ENCODE results near the gene NEURL1. TPM values are rescaled to one million over a fixed set of nuclear protein-coding genes. Genes with fewer than 3 reads are reported as not detected.
"Not testable (repeated sequence)": the region's sequence is repeated elsewhere in the genome, so short reads cannot be mapped to it uniquely, and the experiment has no call there.

NEURL1 gene
- total RNA-seq, 2 donors from 2014 or later: 1.4 to 1.8 TPM

DNA sequence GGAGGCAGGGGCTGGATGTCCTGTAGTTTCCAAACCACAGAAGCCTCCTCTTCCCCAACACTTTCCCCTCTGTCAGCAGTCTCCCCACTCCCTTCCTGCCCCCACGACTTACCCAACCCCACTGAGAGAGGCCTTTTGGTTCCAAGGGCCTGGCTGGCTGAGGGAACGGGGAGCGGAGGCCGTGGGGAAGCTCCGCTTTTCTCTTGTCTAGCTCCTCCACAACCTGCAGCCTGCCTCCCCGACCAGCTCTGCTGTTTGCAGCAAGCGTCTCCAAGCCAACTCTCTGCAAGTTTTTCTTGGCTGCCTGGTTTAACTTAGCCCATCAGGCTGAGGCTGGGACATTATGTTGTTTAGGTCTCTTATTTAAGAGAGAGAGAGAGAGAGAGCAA is 126.8 kb downstream of the NEURL1 start:
- no peak overlapping the region for H3K4me3 Mint-ChIP-seq
- H3K36me3 Mint-ChIP-seq: no peaks in the 10 kb centered on the region
- DNase-seq (ENCODE audit: low spot score) (no peak), ATAC-seq (no peak)
- no peaks in the 10 kb centered on the region for H3K4me1 Mint-ChIP-seq (ENCODE audit: low read depth in 2 of 2)
- H3K27ac Mint-ChIP-seq: no peak overlapping the region
- H3K27me3 Mint-ChIP-seq: no peaks in the 10 kb centered on the region
- no peaks in the 10 kb centered on the region for H3K9me3 Mint-ChIP-seq

DNA sequence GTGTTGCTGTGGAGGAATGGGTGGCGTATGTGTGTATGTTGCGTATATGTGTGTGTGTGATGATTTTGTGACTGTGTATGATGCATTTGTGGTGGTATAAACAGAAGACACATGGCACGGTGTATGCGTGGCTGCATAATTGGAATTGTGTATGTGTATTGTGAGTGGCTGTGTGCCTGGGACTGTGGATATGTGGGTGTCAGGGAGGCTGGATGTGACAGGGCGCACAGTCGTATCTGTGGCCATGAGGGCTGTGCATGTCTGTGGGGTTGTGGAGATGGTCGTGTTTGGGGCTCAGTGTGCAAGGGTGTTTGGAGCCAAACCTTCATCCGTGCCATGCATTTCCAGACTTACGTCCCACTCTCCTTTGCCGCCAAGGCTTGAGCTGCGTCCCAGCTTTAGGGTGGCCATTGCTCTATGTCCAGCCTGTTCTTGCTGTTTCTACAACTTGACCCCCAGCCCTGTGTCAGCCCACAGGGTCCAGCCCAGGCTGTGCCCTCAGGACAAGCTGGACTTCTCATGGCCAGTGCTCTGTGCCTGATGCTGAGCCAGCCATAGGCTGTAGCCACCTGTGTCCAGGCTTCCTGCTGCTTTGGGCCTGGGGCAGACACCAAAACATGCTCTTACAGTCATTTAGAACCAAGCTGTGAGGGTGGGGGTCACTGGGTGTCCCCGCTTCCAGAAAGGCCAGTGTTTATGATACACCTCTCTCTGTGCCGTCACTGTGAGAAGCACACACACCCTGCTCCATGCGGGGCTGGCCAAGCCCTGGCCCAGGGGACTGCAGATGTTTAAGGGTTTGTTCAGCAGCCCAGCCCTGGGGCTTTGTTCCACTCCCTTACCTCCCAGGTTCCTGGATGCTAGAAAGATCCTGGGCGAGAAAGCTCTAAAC is 127.6 kb downstream of the NEURL1 start:
- Mint-ChIP-seq H3K27me3 (no peaks in the 10 kb centered on the region), H3K36me3 (no peaks in the 10 kb centered on the region), H3K9me3 (no peaks in the 10 kb centered on the region), H3K27ac (no peak overlapping the region), H3K4me3 (no peak overlapping the region), H3K4me1 (ENCODE audit: low read depth in 2 of 2) (no peaks in the 10 kb centered on the region)
- ATAC-seq (no peak), DNase-seq (ENCODE audit: low spot score) (no peak)

DNA sequence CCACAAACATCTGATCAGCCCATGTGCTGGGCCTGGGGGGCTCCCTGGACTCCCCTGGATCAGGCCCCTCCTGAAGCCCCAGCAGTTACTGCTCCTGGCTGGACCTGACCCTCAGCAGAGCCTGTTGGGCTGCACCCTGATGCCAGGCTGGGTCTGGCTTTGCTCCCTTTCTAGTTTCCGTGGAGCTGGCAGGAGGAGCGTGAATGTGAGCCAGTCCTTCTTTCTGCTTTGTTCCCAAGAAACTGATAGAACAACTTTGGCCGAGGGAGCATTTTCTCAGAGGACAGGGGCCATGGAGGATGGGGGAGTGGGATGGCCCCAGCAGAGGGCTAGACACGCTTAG is 128.2 kb downstream of the NEURL1 start:
- Mint-ChIP-seq H3K36me3 (no peaks in the 10 kb centered on the region), H3K4me1 (ENCODE audit: low read depth in 2 of 2) (no peaks in the 10 kb centered on the region), H3K27ac (no peak overlapping the region), H3K27me3 (no peaks in the 10 kb centered on the region), H3K9me3 (no peaks in the 10 kb centered on the region), H3K4me3 (no peak overlapping the region)
- no peak for ATAC-seq
- no peak for DNase-seq (ENCODE audit: low spot score)

DNA sequence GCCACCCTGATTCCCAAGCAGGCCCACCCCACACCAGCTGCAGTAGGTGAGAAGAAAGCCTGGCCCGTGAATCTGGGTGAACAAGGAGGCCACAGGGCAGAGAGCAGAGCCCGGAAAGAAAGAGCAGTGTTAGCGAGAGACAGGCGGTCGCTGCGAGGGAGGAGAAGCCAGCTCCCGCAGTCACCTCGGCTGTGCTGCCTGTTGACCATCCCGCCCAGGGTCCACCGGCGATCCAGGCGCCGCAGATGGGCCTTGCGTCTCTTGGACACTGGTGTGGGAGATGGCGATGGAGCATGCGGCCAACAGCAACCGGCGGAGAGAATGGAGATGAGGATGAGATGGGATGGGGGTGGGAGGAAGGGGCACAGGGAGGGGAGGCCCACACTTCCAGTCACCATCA is 128.8 kb downstream of the NEURL1 start:
- H3K27ac Mint-ChIP-seq: no peak overlapping the region
- ATAC-seq: no peak
- no peaks in the 10 kb centered on the region for H3K4me1 Mint-ChIP-seq (ENCODE audit: low read depth in 2 of 2)
- no peaks in the 10 kb centered on the region for H3K9me3 Mint-ChIP-seq
- no peaks in the 10 kb centered on the region for H3K27me3 Mint-ChIP-seq
- no peak overlapping the region for H3K4me3 Mint-ChIP-seq
- H3K36me3 Mint-ChIP-seq: no peaks in the 10 kb centered on the region
- no peak for DNase-seq (ENCODE audit: low spot score)

DNA sequence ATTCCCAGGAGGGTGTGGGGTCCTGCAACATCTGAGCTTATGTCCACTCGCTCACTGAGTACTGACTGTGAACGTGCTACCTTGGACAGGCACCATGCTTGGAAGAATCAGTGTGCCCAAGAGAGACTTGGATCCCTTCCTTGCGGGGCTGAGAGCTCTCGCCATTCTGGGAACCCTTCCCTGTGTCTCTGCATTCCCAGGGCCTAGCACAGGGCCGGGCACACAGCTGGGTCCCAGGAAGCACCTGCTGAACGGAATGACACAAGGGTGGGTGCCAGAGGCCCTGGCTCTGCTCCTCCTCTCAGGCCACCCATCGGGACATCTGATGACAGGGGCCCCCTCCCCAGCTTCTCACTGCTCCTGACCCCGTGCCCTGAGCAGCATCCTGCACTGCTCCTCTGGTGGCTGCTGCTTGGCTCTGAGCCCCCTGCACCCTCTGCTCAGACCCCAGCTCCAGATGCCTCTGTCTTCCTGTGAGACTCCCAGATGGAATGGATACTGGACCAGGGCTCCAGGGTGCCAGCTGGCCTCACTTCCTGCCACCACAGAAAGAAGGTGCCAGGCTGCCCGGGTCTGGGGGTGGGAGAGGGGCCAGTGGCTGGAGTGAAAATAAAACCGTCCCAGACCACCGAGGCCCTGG is 129.6 kb downstream of the NEURL1 start:
- Mint-ChIP-seq H3K4me3 (no peak overlapping the region), H3K27ac (no peak overlapping the region), H3K4me1 (ENCODE audit: low read depth in 2 of 2) (no peaks in the 10 kb centered on the region), H3K36me3 (no peaks in the 10 kb centered on the region), H3K27me3 (no peaks in the 10 kb centered on the region), H3K9me3 (no peaks in the 10 kb centered on the region)
- ATAC-seq (no peak), DNase-seq (ENCODE audit: low spot score) (no peak)

DNA sequence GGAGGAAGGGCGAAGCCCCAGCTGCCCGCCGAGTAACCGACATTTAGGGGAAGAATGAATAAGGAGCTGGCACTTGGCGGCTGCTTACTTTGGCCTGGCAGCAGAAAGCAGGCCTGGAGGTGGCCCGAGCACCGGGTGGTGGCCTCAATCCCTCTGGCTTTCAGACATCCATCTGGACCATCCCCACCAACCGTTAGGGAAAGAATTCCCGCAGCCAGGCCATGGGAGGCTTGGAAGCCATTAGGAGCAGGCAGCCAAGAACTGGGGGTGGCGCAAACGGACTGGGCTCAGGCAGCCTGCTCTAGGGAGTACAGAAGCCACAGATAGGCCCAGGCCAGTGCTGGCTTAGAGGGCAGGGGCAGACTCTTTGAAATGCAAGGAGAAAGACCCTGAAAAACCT is 132.7 kb downstream of the NEURL1 start:
- H3K27me3 Mint-ChIP-seq: no peaks in the 10 kb centered on the region
- H3K9me3 Mint-ChIP-seq: no peaks in the 10 kb centered on the region
- H3K36me3 Mint-ChIP-seq: no peaks in the 10 kb centered on the region
- ATAC-seq (no peak), DNase-seq (ENCODE audit: low spot score) (no peak)
- H3K4me3 Mint-ChIP-seq: no peak overlapping the region
- no peak overlapping the region for H3K27ac Mint-ChIP-seq
- no peaks in the 10 kb centered on the region for H3K4me1 Mint-ChIP-seq (ENCODE audit: low read depth in 2 of 2)

DNA sequence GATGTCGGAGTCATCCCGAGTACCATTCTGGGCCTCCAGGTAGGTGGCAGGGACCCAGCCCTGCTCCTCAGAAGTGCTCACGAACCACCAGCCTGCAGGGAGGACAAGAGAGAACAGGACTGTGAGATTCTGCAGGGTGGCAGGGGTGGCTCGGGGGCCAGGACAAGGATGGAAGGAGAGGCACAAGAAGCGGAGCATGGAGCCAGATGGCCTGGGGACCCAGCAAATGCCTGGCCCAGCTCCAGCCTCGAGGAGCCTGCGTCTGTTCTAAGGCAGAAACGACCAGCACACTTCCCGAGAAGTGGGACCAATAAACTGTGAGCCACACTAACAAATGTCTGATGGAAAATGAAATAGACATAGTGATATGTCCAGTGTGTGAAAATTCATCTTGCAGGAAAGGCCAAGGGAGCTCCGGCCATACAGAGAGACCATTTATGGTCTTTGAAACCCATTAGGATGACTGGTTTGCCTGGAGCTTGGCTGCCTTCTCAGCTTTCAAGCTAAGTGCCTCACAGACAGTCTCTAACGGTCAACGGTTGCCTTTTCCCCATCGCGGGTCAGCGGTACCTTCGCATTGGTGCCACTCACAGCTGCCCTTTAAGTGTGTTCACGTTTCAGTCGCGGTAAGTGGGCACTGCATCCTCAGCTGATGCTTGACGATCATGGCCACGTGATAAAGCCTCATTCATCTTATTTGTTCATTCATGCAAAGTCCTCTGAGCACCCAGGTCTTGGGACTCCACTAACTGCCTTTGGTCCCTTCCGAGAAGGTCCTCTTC is 133.8 kb downstream of the NEURL1 start:
- ATAC-seq (no peak), DNase-seq (ENCODE audit: low spot score) (no peak)
- Mint-ChIP-seq H3K4me3 (no peak overlapping the region), H3K27ac (no peak overlapping the region), H3K4me1 (ENCODE audit: low read depth in 2 of 2) (peaks cover 0 to 5% of the 10 kb centered on the region in 2 donors), H3K27me3 (no peaks in the 10 kb centered on the region), H3K36me3 (no peaks in the 10 kb centered on the region), H3K9me3 (no peaks in the 10 kb centered on the region)

DNA sequence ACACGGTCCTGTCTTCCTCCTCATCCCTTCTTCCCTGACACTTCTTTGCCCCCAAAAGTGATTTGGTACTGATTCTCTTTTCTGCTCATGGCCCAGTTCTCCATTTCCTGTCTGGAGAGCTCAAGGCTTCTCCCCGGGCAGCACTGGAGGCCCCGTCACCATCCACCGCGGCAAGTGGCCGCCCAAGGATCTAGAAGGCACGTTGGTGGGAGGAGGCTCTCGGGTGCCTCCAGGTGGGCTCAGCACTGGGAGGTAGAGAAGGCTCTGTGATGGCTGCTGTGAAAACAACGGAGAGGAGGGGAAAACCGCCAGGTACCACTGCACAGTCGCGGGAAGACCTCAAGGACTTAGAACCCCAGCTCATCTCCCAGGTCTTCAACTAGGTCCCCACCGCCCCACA is 134.4 kb downstream of the NEURL1 start:
- no peaks in the 10 kb centered on the region for H3K27me3 Mint-ChIP-seq
- no peaks in the 10 kb centered on the region for H3K36me3 Mint-ChIP-seq
- H3K9me3 Mint-ChIP-seq: no peaks in the 10 kb centered on the region
- no peak for ATAC-seq
- H3K27ac Mint-ChIP-seq: no peak overlapping the region
- H3K4me3 Mint-ChIP-seq: no peak overlapping the region
- no peak for DNase-seq (ENCODE audit: low spot score)
- peaks cover 0 to 5% of the 10 kb centered on the region in 2 donors for H3K4me1 Mint-ChIP-seq (ENCODE audit: low read depth in 2 of 2)

DNA sequence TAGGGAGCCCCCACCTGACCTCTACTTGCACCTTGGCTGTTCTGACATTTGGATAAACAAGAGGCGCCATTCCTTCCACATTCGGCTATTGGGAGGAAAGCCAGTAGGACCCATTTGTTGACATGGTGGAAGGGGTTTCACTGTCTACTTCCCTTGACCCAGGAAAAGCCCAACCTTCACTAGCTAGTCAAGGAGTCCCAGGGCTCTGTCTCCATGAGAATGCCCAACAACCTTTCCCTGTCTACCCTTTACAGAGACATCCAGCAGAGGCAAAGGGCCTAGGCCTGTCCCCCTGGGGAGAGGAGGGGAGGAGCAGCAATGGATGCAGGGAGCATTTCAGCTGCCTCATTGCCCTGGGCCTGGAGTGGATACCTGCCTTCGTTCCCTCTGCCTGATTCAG is 136.1 kb downstream of the NEURL1 start:
- H3K4me3 Mint-ChIP-seq: no peak overlapping the region
- H3K36me3 Mint-ChIP-seq: no peaks in the 10 kb centered on the region
- no peak overlapping the region for H3K27ac Mint-ChIP-seq
- no peaks in the 10 kb centered on the region for H3K9me3 Mint-ChIP-seq
- DNase-seq (ENCODE audit: low spot score) (no peak), ATAC-seq (no peak)
- no peaks in the 10 kb centered on the region for H3K27me3 Mint-ChIP-seq
- H3K4me1 Mint-ChIP-seq (ENCODE audit: low read depth in 2 of 2): peaks cover 0 to 5% of the 10 kb centered on the region in 2 donors

DNA sequence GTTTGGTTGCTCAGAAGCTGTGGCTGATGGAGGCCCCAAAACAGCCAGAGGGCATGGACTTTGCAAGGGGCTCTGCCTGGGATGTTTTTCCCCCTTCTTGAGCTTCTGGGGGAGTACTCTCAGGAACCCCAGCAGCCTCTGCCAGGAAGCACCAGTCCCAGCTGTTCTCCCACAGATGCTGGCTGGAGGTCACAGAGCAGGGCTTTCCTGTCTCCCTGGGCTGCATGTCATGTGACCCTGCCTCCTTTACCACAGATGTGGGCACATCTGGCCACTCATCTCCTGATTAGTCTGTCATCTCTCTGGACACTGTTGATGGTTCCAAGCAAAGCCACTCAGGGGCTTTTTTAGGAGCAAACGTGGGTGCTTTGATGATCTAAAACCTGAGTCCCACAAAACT is 136.7 kb downstream of the NEURL1 start:
- no peak overlapping the region for H3K27ac Mint-ChIP-seq
- H3K36me3 Mint-ChIP-seq: no peaks in the 10 kb centered on the region
- no peaks in the 10 kb centered on the region for H3K27me3 Mint-ChIP-seq
- no peaks in the 10 kb centered on the region for H3K9me3 Mint-ChIP-seq
- ATAC-seq (no peak), DNase-seq (ENCODE audit: low spot score) (no peak)
- peaks cover 0 to 5% of the 10 kb centered on the region in 2 donors for H3K4me1 Mint-ChIP-seq (ENCODE audit: low read depth in 2 of 2)
- no peak overlapping the region for H3K4me3 Mint-ChIP-seq

DNA sequence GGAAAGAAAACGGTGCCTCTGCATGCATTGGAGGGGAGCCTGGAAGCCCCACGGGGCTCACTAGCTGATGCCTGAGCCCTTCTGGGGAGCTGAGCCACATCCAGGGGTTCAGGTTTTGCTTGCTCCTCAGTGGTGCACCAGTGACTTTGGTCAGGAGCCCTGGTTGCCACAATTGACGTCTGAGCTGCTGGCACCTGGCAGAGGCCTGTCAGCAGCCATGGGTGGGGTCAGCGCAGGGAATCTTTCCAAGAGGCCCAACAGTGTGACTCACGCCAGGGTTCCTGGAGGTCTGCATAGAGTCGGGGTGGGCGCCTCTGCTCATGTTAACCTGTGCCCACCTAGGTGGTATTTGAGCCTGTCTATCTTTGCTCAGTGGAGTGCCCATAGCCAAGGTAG is 138.7 kb downstream of the NEURL1 start:
- Mint-ChIP-seq H3K36me3 (no peaks in the 10 kb centered on the region), H3K27me3 (no peaks in the 10 kb centered on the region), H3K27ac (no peak overlapping the region), H3K9me3 (no peaks in the 10 kb centered on the region), H3K4me3 (no peak overlapping the region), H3K4me1 (ENCODE audit: low read depth in 2 of 2) (peaks cover 0 to 5% of the 10 kb centered on the region in 2 donors)
- DNase-seq (ENCODE audit: low spot score) (no peak), ATAC-seq (no peak)

DNA sequence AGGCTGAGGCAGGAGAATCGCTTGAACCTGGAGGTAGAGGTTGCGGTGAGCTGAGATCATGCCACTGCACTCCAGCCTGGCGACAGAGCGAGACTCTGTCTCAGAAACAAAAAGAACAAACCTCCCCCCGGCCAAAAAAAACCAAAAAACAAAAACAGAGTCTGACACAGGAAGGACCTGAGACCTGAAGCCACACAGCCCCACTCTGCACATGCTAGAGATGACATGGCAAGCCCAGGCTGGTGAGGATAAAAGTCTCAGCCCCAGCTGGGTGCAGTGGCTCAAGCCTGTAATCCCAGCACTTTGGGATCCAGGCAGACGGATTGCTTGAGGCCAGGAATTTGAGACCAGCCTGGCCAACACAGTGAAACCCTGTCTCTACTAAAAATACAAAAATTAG is 139.4 kb downstream of the NEURL1 start:
- not testable (repeated sequence) for H3K4me3 Mint-ChIP-seq; H3K27me3 Mint-ChIP-seq; DNase-seq (ENCODE audit: low spot score); H3K36me3 Mint-ChIP-seq; H3K9me3 Mint-ChIP-seq; H3K4me1 Mint-ChIP-seq (ENCODE audit: low read depth in 2 of 2); H3K27ac Mint-ChIP-seq; ATAC-seq

DNA sequence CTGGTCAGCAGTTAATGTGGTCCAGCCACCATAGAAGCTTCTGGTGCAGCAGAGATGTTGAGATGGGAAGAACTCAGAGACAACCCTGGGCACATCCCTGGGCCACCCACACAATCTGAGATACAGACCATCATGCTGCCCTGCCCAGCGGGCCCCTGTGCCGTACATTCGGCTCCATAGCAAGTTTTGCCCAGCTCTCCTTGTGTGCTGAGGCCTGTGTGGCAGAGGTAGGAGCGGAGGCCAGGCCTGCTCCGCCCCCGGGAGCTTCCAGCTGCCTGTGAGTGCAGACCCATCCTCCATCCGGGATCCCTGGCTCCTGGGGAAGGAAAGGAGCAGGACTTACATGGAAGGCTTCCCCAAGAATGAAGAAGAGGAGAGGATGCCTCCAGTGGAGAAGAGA is 140.3 kb downstream of the NEURL1 start:
- no peak for DNase-seq (ENCODE audit: low spot score)
- Mint-ChIP-seq H3K4me1 (ENCODE audit: low read depth in 2 of 2) (peaks cover 0 to 5% of the 10 kb centered on the region in 2 donors), H3K4me3 (no peak overlapping the region), H3K9me3 (no peaks in the 10 kb centered on the region), H3K36me3 (no peaks in the 10 kb centered on the region), H3K27ac (no peak overlapping the region), H3K27me3 (no peaks in the 10 kb centered on the region)
- no peak for ATAC-seq

DNA sequence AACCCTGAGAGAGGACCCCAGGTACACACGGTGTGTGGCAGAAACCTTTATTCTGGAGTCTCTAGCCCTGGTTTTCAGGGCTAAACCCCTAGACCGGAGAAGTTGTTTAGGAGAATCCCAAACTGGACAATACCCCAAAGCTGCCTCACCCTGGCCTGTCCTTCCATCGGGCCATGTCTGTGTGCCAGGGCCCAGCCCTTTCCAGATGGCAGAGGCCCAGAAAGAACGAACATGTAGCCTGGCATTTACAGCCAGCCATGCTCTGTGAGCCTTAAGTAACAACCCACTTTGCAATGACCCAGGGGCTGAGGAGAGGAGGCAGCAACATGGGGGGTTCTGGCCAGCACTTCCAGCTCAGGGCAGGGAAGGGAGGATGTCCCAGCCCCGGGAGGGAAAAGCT is 142.1 kb downstream of the NEURL1 start:
- no peak for ATAC-seq
- H3K4me1 Mint-ChIP-seq (ENCODE audit: low read depth in 2 of 2): peaks cover 0 to 5% of the 10 kb centered on the region in 2 donors
- no peak overlapping the region for H3K27ac Mint-ChIP-seq
- H3K27me3 Mint-ChIP-seq: no peaks in the 10 kb centered on the region
- H3K9me3 Mint-ChIP-seq: no peaks in the 10 kb centered on the region
- H3K36me3 Mint-ChIP-seq: no peaks in the 10 kb centered on the region
- no peak overlapping the region for H3K4me3 Mint-ChIP-seq
- no peak for DNase-seq (ENCODE audit: low spot score)

Measured in natural killer cell treated with Interleukin-12 subunit alpha and Interleukin-12 subunit beta and Interleukin-15 and Interleukin-18, amount 100 ng/mL, for 72 hours (primary cell).